ENCODE data around the gene ESR1. TPM values are rescaled to one million over a fixed set of nuclear protein-coding genes. Genes with fewer than 3 reads are reported as not detected.

ESR1 gene
- total RNA-seq, 1 experiment from 2014 or later, result not detected

DNA sequence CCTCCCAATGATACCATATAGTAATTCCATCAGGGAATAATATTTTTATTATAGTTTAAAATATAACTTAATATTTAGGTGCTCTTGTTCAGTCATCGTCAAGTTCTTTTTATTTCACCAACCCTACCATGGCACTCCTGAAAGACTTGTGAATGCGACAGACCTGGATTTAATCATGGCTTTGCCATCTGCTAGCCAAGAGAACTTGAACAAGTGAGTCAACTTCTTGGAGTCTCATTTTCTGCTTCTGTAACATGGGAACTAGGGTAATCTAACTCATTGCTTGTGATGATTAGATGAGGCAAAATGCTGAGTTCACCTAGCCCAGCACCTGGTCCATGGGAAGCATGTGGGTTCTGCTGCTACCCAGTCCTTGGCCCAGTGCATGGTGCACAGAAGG is 62.9 kb downstream of the ESR1 start:
- H3K36me3 ChIP-seq (ENCODE audit: control insufficient read depth, insufficient read depth, low read length), result no peaks in the 10 kb centered on the region
- ChIA-PET CTCF (no interaction called here), POLR2A (no interaction called here)
- Mint-ChIP-seq H3K36me3 (ENCODE audit: insufficient read depth, unreplicated experiment) (no peaks in the 10 kb centered on the region), H3K27me3 (ENCODE audit: insufficient read depth, unreplicated experiment) (peaks cover 8% of the 10 kb centered on the region), H3K27ac (ENCODE audit: unreplicated experiment) (no peak overlapping the region), H3K4me1 (ENCODE audit: low read depth, unreplicated experiment) (no peaks in the 10 kb centered on the region), H3K9me3 (ENCODE audit: unreplicated experiment) (no peaks in the 10 kb centered on the region), H3K4me3 (ENCODE audit: unreplicated experiment) (no peak overlapping the region)
- no peak for TF ChIP-seq CTCF (IDR thresholded peaks at IDR 0.05; ENCODE audit: insufficient read depth in 1 of 2, low read depth in 1 of 2, low read length in 1 of 2, severe bottlenecking in 1 of 2, unreplicated experiment in 1 of 2)
- H3K4me3 ChIP-seq (ENCODE audit: low read depth, low read length), result no peak overlapping the region
- no peaks in the 10 kb centered on the region for H3K4me1 ChIP-seq
- intact Hi-C loops (cut with micrococcal nuclease; ENCODE audit: unreplicated experiment), result no loop called here
- H3K9me3 ChIP-seq, result no peaks in the 10 kb centered on the region
- BruUV-seq (replicated peaks), result no TSS peak
- DNase-seq, result no peak
- no peaks in the 10 kb centered on the region for H3K27me3 ChIP-seq (replicated peaks; ENCODE audit: control insufficient read depth, insufficient read depth, low read length)

DNA sequence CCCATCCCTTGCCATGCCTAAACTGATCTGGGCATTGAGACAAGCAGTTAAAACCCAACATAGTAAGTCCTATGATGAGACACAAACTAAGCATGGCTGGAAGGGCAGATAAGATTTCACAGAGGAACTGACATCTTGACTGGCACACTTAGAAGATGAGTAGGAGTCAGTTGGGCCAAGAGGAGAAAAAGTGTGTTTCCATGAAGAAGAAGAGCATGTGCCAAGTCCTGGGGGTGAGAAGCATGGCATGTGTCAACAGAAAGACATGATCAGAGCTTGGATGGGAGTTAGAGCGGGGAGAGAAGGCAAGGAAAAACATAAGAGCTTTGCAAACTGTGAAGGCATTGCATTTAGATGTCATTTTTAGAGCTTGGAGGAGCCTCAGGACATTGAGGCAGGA is 68.0 kb downstream of the ESR1 start:
- ChIA-PET POLR2A (no interaction called here), CTCF (no interaction called here)
- TF ChIP-seq CTCF (IDR thresholded peaks at IDR 0.05; ENCODE audit: insufficient read depth in 1 of 2, low read depth in 1 of 2, low read length in 1 of 2, severe bottlenecking in 1 of 2, unreplicated experiment in 1 of 2), result no peak
- Histone ChIP-seq H3K36me3 (ENCODE audit: control insufficient read depth, insufficient read depth, low read length) (no peaks in the 10 kb centered on the region), H3K27me3 (replicated peaks; ENCODE audit: control insufficient read depth, insufficient read depth, low read length) (no peaks in the 10 kb centered on the region), H3K4me1 (no peaks in the 10 kb centered on the region), H3K4me3 (ENCODE audit: low read depth, low read length) (no peak overlapping the region), H3K9me3 (no peaks in the 10 kb centered on the region)
- Mint-ChIP-seq H3K36me3 (ENCODE audit: insufficient read depth, unreplicated experiment) (no peaks in the 10 kb centered on the region), H3K4me1 (ENCODE audit: low read depth, unreplicated experiment) (no peaks in the 10 kb centered on the region), H3K4me3 (ENCODE audit: unreplicated experiment) (no peak overlapping the region), H3K27me3 (ENCODE audit: insufficient read depth, unreplicated experiment) (peaks cover 17% of the 10 kb centered on the region), H3K27ac (ENCODE audit: unreplicated experiment) (no peak overlapping the region), H3K9me3 (ENCODE audit: unreplicated experiment) (no peaks in the 10 kb centered on the region)
- no peak for DNase-seq
- intact Hi-C loops (cut with micrococcal nuclease; ENCODE audit: unreplicated experiment), result no loop called here
- BruUV-seq (replicated peaks), result no TSS peak

DNA sequence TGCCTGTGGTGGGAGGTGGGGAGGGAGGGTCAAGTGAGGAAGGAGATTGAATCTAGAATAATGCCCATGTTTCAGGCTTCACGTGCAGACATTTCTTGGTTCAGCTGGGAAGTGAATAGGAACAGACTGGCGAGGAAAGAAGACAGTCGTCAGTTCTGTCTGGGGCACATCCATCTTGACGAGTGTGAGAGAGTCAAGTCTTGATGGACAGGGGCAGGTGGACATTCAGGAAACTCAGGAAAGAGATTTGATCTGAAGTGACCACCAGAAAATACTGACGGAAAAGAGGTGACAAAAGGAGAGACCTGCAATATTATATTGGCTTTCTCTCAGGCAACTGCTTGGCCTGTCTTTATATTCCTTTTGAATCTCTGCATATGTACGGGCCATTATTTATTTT is 68.6 kb downstream of the ESR1 start:
- Histone ChIP-seq H3K4me3 (ENCODE audit: low read depth, low read length) (no peak overlapping the region), H3K9me3 (no peaks in the 10 kb centered on the region), H3K4me1 (no peaks in the 10 kb centered on the region), H3K36me3 (ENCODE audit: control insufficient read depth, insufficient read depth, low read length) (no peaks in the 10 kb centered on the region), H3K27me3 (replicated peaks; ENCODE audit: control insufficient read depth, insufficient read depth, low read length) (no peaks in the 10 kb centered on the region)
- POLR2A ChIA-PET, result no interaction called here
- Mint-ChIP-seq H3K27me3 (ENCODE audit: insufficient read depth, unreplicated experiment) (peaks cover 17% of the 10 kb centered on the region), H3K36me3 (ENCODE audit: insufficient read depth, unreplicated experiment) (no peaks in the 10 kb centered on the region), H3K4me1 (ENCODE audit: low read depth, unreplicated experiment) (no peaks in the 10 kb centered on the region), H3K4me3 (ENCODE audit: unreplicated experiment) (no peak overlapping the region), H3K9me3 (ENCODE audit: unreplicated experiment) (no peaks in the 10 kb centered on the region), H3K27ac (ENCODE audit: unreplicated experiment) (no peak overlapping the region)
- CTCF ChIA-PET, result no interaction called here
- no peak for DNase-seq
- no TSS peak for BruUV-seq (replicated peaks)
- intact Hi-C loops (cut with micrococcal nuclease; ENCODE audit: unreplicated experiment), result no loop called here
- no peak for TF ChIP-seq CTCF (IDR thresholded peaks at IDR 0.05; ENCODE audit: insufficient read depth in 1 of 2, low read depth in 1 of 2, low read length in 1 of 2, severe bottlenecking in 1 of 2, unreplicated experiment in 1 of 2)

Data from Caco-2 (cell line).